Measurements from ENCODE around the gene LIPT1. TPM values are rescaled to one million over a fixed set of nuclear protein-coding genes. Genes with fewer than 3 reads are reported as not detected.

The LIPT1 gene
- total and polyA plus RNA-seq, 4 donors, result 5.3 to 11.0 (median 8.3) TPM

- no peak for ATAC-seq (ENCODE audit: insufficient read depth, low FRiP score)
- no peak overlapping the region for H3K4me3 ChIP-seq
- TF ChIP-seq, protein P1, sequence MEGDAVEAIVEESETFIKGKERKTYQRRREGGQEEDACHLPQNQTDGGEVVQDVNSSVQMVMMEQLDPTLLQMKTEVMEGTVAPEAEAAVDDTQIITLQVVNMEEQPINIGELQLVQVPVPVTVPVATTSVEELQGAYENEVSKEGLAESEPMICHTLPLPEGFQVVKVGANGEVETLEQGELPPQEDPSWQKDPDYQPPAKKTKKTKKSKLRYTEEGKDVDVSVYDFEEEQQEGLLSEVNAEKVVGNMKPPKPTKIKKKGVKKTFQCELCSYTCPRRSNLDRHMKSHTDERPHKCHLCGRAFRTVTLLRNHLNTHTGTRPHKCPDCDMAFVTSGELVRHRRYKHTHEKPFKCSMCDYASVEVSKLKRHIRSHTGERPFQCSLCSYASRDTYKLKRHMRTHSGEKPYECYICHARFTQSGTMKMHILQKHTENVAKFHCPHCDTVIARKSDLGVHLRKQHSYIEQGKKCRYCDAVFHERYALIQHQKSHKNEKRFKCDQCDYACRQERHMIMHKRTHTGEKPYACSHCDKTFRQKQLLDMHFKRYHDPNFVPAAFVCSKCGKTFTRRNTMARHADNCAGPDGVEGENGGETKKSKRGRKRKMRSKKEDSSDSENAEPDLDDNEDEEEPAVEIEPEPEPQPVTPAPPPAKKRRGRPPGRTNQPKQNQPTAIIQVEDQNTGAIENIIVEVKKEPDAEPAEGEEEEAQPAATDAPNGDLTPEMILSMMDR (IDR thresholded peaks at IDR 0.05; ENCODE audit: control extremely low read depth, extremely low read depth), result no peak
Measured at GRCh38 chr2:99139003-99139402, 15.8 kb upstream of the LIPT1 start.

GRCh38 chr2:99140056-99140859 lies 14.5 kb upstream of the LIPT1 start:
- ATAC-seq (ENCODE audit: insufficient read depth, low FRiP score) (no peak), DNase-seq (no peak)
- Histone ChIP-seq H3K36me3 (ENCODE audit: control insufficient read depth in 4 of 4, insufficient read depth in 4 of 4, low read length in 4 of 4) (no peaks in the 10 kb centered on the region), H3K4me1 (ENCODE audit: control insufficient read depth in 5 of 5, insufficient read depth in 5 of 5, low read length in 5 of 5) (peaks cover 0 to 6% (median 0%) of the 10 kb centered on the region in 5 donors), H3K27me3 (ENCODE audit: control insufficient read depth in 3 of 3, insufficient read depth in 3 of 3, low read length in 2 of 3) (peaks cover 0 to 2% (median 0%) of the 10 kb centered on the region in 3 donors), H3K27ac (ENCODE audit: low read depth in 1 of 2, low read length in 1 of 2) (peak overlapping the region; percentile 68 to 88), H3K9me3 (ENCODE audit: control insufficient read depth in 4 of 4, insufficient read depth in 3 of 4, low read length in 3 of 4) (no peaks in the 10 kb centered on the region), H3K9ac (ENCODE audit: insufficient read depth in 1 of 2, low read length in 2 of 2) (peak overlapping the region; percentile 27 to 55), H3K4me3 (peak overlapping the region; percentile 80)
- TF ChIP-seq, protein P1 (IDR thresholded peaks at IDR 0.05; ENCODE audit: control extremely low read depth, extremely low read depth), result no peak
- 17 to 27% methylated on average over 17 of the region's 17 CpGs for WGBS, 2 donors

More at GRCh38 chr2:99139003-99139402, 15.8 kb upstream of the LIPT1 start:
- 96 to 99% methylated on average over 4 of the region's 4 CpGs for WGBS, 2 donors
- no peaks in the 10 kb centered on the region for H3K9me3 ChIP-seq (ENCODE audit: control insufficient read depth in 4 of 4, insufficient read depth in 3 of 4, low read length in 3 of 4)
- no peak overlapping the region for H3K27ac ChIP-seq (ENCODE audit: low read depth in 1 of 2, low read length in 1 of 2)
- DNase-seq, result no peak
- H3K9ac ChIP-seq (ENCODE audit: insufficient read depth in 1 of 2, low read length in 2 of 2), result no peak overlapping the region
- peaks cover 0 to 2% (median 0%) of the 10 kb centered on the region in 3 donors for H3K27me3 ChIP-seq (ENCODE audit: control insufficient read depth in 3 of 3, insufficient read depth in 3 of 3, low read length in 2 of 3)
- peaks cover 0 to 6% (median 0%) of the 10 kb centered on the region in 5 donors for H3K4me1 ChIP-seq (ENCODE audit: control insufficient read depth in 5 of 5, insufficient read depth in 5 of 5, low read length in 5 of 5)
- H3K36me3 ChIP-seq (ENCODE audit: control insufficient read depth in 4 of 4, insufficient read depth in 4 of 4, low read length in 4 of 4), result no peaks in the 10 kb centered on the region

DNA sequence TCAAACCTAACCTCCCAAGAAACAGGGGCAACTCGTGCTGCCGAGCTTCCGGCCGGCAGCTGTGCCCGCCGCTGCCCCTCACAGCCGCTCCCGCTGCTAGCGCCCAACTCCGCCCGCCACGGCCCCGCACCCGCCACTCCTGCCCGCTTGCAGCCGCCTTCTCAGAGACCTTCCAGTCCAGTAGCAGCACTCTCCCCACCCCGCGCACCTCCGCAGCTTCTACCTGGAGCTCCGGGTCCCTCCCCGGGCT lies 14.0 kb upstream of the LIPT1 start:
- H3K27ac ChIP-seq (ENCODE audit: low read depth in 1 of 2, low read length in 1 of 2), result peak overlapping the region; percentile 68 to 88
- peak overlapping the region; percentile 27 to 55 for H3K9ac ChIP-seq (ENCODE audit: insufficient read depth in 1 of 2, low read length in 2 of 2)
- whole genome bisulfite sequencing, 2 donors, result 0% methylated on average over 19 to 21 of the region's 21 CpGs
- H3K4me3 ChIP-seq, result peak overlapping the region; percentile 80
- TF ChIP-seq, protein P1 (IDR thresholded peaks at IDR 0.05; ENCODE audit: control extremely low read depth, extremely low read depth), result no peak
- H3K36me3 ChIP-seq (ENCODE audit: control insufficient read depth in 4 of 4, insufficient read depth in 4 of 4, low read length in 4 of 4), result no peaks in the 10 kb centered on the region
- ATAC-seq (ENCODE audit: insufficient read depth, low FRiP score), result peak; percentile 58
- peak in 2 of 3 donors; percentile 58 to 64 for DNase-seq
- H3K27me3 ChIP-seq (ENCODE audit: control insufficient read depth in 3 of 3, insufficient read depth in 3 of 3, low read length in 2 of 3), result peaks cover 0 to 2% (median 0%) of the 10 kb centered on the region in 3 donors
- H3K4me1 ChIP-seq (ENCODE audit: control insufficient read depth in 5 of 5, insufficient read depth in 5 of 5, low read length in 5 of 5), result peaks cover 0 to 6% (median 0%) of the 10 kb centered on the region in 5 donors
- no peaks in the 10 kb centered on the region for H3K9me3 ChIP-seq (ENCODE audit: control insufficient read depth in 4 of 4, insufficient read depth in 3 of 4, low read length in 3 of 4)
